K562 (cell line): ENCODE measurements around the gene KRI1. TPM values are rescaled to one million over a fixed set of nuclear protein-coding genes. Genes with fewer than 3 reads are reported as not detected.

Source experiments
- HDAC2 ChIP-seq: fragments of 450-650 bp; IDR thresholded peaks from 2 replicates; pipeline ENCODE4 v1.6.1; 2016; ENCODE audit warnings: mild to moderate bottlenecking
- LARP7 ChIP-seq: fragments of 450-650 bp; IDR thresholded peaks from 2 replicates; pipeline ENCODE4 v1.6.1; 2016
- RAD51 ChIP-seq: fragments of 450-650 bp; IDR thresholded peaks from 2 replicates; pipeline ENCODE4 v1.7.1; 2016; ENCODE audit warnings: low read depth, mild to moderate bottlenecking, borderline replicate concordance
- SMARCA5 ChIP-seq: fragments of 450-650 bp; IDR thresholded peaks from 2 replicates; pipeline ENCODE4 v1.6.1; 2016
- SMARCE1 ChIP-seq: fragments of 450-650 bp; IDR thresholded peaks from 2 replicates; pipeline ENCODE4 v1.7.1; 2016; ENCODE audit warnings: mild to moderate bottlenecking
- YY1 ChIP-seq, 3 experiments: IDR thresholded peaks; 2 replicates each; pipeline ENCODE4 v1.6.1; 2011; ENCODE audit warnings: low read length in 2 of 3, mild to moderate bottlenecking in 2 of 3, moderate library complexity in 2 of 3, borderline replicate concordance in 1 of 3, control low read depth in 1 of 3, low read depth in 1 of 3; ENCODE audit not compliant: insufficient read depth in 3 of 3, insufficient replicate concordance in 2 of 3, control insufficient read depth in 1 of 3, insufficient read length in 1 of 3; ENCODE audit errors: extremely low read depth in 1 of 3
- ZBTB7A ChIP-seq: IDR thresholded peaks from 2 replicates; pipeline ENCODE4 v1.6.1; 2011; ENCODE audit warnings: low read depth, mild to moderate bottlenecking, low read length, moderate library complexity, borderline replicate concordance; ENCODE audit not compliant: control insufficient read depth
- ZZZ3 ChIP-seq: fragments of 450-650 bp; IDR thresholded peaks from 2 replicates; pipeline ENCODE4 v1.6.1; 2016; ENCODE audit warnings: antibody characterized with exemption, mild to moderate bottlenecking, moderate library complexity
- polyA plus RNA-seq, 8 experiments: library from polyadenylated mRNA; depleted of rRNA in 4 of 8; stranded (reverse) in 5 of 8; unstranded in 3 of 8; fragments of >200 nt; fragmentation: Nextera tagmentation in 2 of 8; fragmentation: Illumina TruSeq in 1 of 8; extraction: Ambion mirVana in 2 of 8; extraction: Trizol in 1 of 8; gene quantifications; 2 replicates each; pipeline versions ENCODE4 v1.2.1 to v1.2.3, GENCODE V29; 2011 to 2014; ENCODE audit warnings: inconsistent platforms in 1 of 8, missing spikeins in 1 of 8
- total RNA-seq, 7 experiments: library from RNA; depleted of rRNA in 6 of 7; stranded (reverse); fragments of >200 nt in 6 of 7; fragmentation: Illumina TruSeq in 2 of 7; extraction: Trizol in 2 of 7; gene quantifications; 2 replicates each; pipeline versions ENCODE4 v1.2.1 to v1.2.3, GENCODE V29; 2011 to 2021; ENCODE audit warnings: low replicate concordance in 1 of 7
- TF ChIP-seq, protein P1 (sequence below): fragments of 450-650 bp; formaldehyde crosslinking; conservative IDR thresholded peaks from 2 replicates; pipeline ENCODE4 v1.4.0; 2022; ENCODE audit warnings: mild to moderate bottlenecking, missing genetic modification characterization
- TF ChIP-seq, protein P2 (sequence below): IDR thresholded peaks from 2 replicates; pipeline ENCODE4 v1.6.1; 2011; ENCODE audit warnings: borderline replicate concordance, low read depth, mild to moderate bottlenecking, moderate library complexity, low read length; ENCODE audit not compliant: insufficient read depth, poor library complexity, severe bottlenecking
- TF ChIP-seq, protein P3 (sequence below): fragments of 450-650 bp; IDR thresholded peaks from 2 replicates; pipeline ENCODE4 v1.6.1; 2016
- TF ChIP-seq, protein P4 (sequence below): sonication (generic); formaldehyde crosslinking; IDR thresholded peaks from 2 replicates; pipeline ENCODE4 v1.8.0; 2022; ENCODE audit warnings: missing genetic modification reagents, mild to moderate bottlenecking, moderate library complexity, borderline replicate concordance
- TF ChIP-seq, protein P5 (sequence below), 2 experiments: IDR thresholded peaks; 2 replicates each; pipeline ENCODE4 v1.6.1; 2011; ENCODE audit warnings: borderline replicate concordance in 1 of 2, control low read depth in 1 of 2, low read depth in 1 of 2, low read length in 1 of 2, mild to moderate bottlenecking in 1 of 2, mixed read lengths in 1 of 2, moderate library complexity in 1 of 2; ENCODE audit not compliant: insufficient read depth in 1 of 2, insufficient read length in 1 of 2, poor library complexity in 1 of 2, severe bottlenecking in 1 of 2; ENCODE audit errors: extremely low read depth in 1 of 2

The KRI1 gene
- total and polyA plus RNA-seq, 9 of the 15 experiments (the other 6 are each of a cell fraction or from before 2014, with no cell fraction given) = 1.1 to 50.7 (median 24.7) TPM

DNA sequence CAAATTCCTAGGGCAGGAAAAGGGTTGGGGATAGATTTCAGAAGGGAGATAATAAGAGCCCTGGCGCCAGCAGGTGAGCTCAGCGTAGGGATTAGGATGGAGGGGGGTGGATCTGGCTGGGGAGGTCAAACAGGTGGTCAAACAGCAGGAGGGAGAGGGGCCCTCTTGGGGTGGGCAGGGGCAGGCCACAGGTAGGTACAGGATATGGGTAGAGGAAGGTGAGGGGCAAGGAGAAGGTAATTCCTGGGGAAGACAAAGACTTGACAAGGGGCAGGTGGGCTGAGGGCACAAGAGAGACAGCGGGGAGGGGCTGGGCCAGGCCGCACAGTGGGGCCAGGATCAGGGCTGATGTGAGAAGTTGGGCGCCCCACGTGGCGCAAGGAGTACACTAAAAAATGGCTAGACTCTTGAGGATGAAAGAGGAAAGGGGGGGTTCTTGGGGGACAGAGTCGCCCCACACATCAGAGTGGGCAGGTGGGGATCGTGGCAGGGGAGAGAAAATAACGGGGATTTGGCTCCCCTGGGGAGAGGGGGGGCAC, 713 bp downstream of the KRI1 start (continued):
- TF ChIP-seq HDAC2 (0 out of 2 replicates have a peak, but pooled peaks have one; percentile 59), SMARCA5 (0 out of 2 replicates have a peak, but pooled peaks have one; percentile 35), ZZZ3 (peak; percentile 60; the same call in 1 of the 2 replicates), RAD51 (peak; percentile 24; the same call in 1 of the 2 replicates), SMARCE1 (peak; percentile 48), ZBTB7A (peak; percentile 68), YY1 (IDR thresholded peaks at IDR 0.05; ENCODE audit: borderline replicate concordance in 1 of 3, control insufficient read depth in 1 of 3, extremely low read depth in 1 of 3, insufficient read depth in 3 of 3, insufficient read length in 1 of 3, insufficient replicate concordance in 2 of 3, low read depth in 1 of 3, low read length in 2 of 3) (peak in 2 of 3 experiments; percentile 39 to 59), LARP7 (0 out of 2 replicates have a peak, but pooled peaks have one; percentile 33)
- TF ChIP-seq, protein P1, sequence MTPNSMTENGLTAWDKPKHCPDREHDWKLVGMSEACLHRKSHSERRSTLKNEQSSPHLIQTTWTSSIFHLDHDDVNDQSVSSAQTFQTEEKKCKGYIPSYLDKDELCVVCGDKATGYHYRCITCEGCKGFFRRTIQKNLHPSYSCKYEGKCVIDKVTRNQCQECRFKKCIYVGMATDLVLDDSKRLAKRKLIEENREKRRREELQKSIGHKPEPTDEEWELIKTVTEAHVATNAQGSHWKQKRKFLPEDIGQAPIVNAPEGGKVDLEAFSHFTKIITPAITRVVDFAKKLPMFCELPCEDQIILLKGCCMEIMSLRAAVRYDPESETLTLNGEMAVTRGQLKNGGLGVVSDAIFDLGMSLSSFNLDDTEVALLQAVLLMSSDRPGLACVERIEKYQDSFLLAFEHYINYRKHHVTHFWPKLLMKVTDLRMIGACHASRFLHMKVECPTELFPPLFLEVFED = 0 out of 2 replicates have a peak, but pooled peaks have one; percentile 48
- TF ChIP-seq, protein P2, sequence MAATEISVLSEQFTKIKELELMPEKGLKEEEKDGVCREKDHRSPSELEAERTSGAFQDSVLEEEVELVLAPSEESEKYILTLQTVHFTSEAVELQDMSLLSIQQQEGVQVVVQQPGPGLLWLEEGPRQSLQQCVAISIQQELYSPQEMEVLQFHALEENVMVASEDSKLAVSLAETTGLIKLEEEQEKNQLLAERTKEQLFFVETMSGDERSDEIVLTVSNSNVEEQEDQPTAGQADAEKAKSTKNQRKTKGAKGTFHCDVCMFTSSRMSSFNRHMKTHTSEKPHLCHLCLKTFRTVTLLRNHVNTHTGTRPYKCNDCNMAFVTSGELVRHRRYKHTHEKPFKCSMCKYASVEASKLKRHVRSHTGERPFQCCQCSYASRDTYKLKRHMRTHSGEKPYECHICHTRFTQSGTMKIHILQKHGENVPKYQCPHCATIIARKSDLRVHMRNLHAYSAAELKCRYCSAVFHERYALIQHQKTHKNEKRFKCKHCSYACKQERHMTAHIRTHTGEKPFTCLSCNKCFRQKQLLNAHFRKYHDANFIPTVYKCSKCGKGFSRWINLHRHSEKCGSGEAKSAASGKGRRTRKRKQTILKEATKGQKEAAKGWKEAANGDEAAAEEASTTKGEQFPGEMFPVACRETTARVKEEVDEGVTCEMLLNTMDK = peak; percentile 89
- TF ChIP-seq, protein P3, sequence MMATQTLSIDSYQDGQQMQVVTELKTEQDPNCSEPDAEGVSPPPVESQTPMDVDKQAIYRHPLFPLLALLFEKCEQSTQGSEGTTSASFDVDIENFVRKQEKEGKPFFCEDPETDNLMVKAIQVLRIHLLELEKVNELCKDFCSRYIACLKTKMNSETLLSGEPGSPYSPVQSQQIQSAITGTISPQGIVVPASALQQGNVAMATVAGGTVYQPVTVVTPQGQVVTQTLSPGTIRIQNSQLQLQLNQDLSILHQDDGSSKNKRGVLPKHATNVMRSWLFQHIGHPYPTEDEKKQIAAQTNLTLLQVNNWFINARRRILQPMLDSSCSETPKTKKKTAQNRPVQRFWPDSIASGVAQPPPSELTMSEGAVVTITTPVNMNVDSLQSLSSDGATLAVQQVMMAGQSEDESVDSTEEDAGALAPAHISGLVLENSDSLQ = peak; percentile 14; the same call in 1 of the 2 replicates
- TF ChIP-seq, protein P4, sequence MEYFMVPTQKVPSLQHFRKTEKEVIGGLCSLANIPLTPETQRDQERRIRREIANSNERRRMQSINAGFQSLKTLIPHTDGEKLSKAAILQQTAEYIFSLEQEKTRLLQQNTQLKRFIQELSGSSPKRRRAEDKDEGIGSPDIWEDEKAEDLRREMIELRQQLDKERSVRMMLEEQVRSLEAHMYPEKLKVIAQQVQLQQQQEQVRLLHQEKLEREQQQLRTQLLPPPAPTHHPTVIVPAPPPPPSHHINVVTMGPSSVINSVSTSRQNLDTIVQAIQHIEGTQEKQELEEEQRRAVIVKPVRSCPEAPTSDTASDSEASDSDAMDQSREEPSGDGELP (CRISPR knock-in tag) = no peak
- TF ChIP-seq, protein P5, sequence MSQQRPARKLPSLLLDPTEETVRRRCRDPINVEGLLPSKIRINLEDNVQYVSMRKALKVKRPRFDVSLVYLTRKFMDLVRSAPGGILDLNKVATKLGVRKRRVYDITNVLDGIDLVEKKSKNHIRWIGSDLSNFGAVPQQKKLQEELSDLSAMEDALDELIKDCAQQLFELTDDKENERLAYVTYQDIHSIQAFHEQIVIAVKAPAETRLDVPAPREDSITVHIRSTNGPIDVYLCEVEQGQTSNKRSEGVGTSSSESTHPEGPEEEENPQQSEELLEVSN (IDR thresholded peaks at IDR 0.05; ENCODE audit: borderline replicate concordance in 1 of 2, extremely low read depth in 1 of 2, insufficient read depth in 1 of 2, insufficient read length in 1 of 2, low read depth in 1 of 2, low read length in 1 of 2, poor library complexity in 1 of 2, severe bottlenecking in 1 of 2) = peak in 1 of 2 experiments; percentile 57
